ENCODE results near the gene PHF1.

The PHF1 gene

DNA sequence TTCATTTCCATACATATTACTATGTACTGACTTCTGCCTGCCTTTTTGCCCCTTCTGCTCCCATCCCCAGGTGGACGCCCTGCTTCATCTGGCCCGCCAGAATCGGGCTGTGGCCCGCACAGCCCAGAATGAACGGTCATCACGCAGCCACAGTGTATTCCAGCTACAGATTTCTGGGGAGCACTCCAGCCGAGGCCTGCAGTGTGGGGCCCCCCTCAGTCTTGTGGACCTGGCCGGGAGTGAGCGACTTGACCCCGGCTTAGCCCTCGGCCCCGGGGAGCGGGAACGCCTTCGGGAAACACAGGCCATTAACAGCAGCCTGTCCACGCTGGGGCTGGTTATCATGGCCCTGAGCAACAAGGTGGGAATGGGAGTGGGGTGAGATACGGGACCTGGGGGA, 4.7 kb upstream of the PHF1 start:
- TF ChIP-seq ZNF274 (IDR thresholded peaks at IDR 0.05; ENCODE audit: low read depth, low read length) = no peak
- H3K4me3 ChIP-seq (ENCODE audit: low read length) = no peak overlapping the region

DNA sequence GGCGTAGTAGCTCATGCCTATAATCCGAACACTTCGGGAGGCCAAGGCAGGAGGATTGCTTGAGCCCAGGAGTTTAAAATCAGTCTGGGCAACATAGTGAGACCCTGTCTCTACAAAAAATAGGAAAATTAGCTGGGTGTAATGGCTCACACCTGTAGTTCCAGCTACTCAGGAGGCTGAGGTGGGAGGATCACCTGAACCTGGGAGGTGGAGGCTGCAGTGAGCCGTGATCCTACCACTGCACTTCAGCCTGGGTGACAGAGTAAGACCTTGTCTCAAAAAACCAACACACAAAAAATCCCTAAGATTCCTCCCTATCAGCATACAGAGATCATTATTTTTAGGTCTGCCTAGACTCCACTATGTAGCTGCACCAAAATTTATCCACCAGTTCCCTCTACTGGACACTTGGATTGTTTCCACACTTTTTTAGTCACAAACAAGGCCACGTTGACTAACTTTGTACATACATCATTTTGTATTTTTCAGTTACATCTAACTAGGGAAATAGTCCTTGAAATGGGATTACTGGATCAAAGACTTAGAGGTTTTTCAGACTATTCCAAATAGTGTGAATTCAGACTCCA, 3.6 kb upstream of the PHF1 start:
- TF ChIP-seq ZNF274 (IDR thresholded peaks at IDR 0.05; ENCODE audit: low read depth, low read length) = no peak
- no peak overlapping the region for H3K4me3 ChIP-seq (ENCODE audit: low read length)

DNA sequence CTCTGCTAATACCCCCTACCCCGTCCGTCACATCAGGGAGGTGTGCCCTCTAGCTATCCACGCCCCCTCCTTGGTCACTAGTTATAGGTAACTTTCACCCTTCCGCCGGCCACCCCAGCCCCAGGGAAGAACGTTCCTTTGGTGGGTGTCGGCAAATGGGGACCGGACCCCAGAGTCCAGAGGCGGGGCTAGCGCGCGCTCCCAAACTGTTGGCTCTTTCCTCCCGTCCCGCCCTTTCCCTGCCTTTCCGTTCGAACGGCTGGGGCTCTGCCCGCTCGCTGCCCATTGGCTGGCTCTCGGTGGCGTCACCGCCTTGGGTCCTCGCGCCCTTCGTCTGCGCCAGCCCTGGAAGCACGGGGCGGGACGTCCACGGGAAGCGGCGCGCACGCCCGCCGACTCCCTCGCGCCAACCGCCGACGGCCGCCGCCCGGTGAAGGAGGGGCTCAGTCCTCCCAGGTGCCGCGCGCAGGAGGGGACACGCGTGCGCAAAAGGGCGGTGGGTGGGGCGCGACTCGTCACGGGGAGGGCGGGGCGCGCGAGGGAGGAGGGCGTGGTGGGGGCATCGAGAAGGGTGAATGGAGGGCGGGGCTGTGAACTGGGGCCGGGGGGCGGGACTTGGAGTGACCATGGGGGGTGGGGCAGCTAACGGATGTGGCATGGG, 634 bp upstream of the PHF1 start:
- H3K4me3 ChIP-seq (ENCODE audit: low read length) = peak overlapping the region; percentile 65; the same call in 1 of the 2 replicates
- no peak for TF ChIP-seq ZNF274 (IDR thresholded peaks at IDR 0.05; ENCODE audit: low read depth, low read length)

DNA sequence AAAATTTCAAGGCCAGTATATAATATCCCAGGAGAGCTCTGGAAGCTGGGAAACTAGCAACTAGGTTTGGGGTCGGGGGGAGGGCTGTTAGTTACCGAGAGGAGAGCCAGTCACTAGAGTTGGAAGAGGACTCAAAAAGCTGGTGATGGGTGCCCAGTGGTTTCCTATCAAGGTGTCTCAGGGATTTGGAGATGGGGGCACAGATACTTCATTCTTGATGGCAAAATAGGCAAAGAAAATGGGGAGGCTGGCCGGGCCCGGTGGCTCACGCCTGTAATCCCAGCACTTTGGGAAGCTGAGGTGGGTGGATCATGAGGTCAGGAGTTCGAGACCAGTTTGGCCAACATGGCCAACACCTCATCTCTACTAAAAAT, 805 bp downstream of the PHF1 start:
- peak overlapping the region; percentile 80 for H3K4me3 ChIP-seq (ENCODE audit: low read length)
- TF ChIP-seq ZNF274 (IDR thresholded peaks at IDR 0.05; ENCODE audit: low read depth, low read length) = no peak

DNA sequence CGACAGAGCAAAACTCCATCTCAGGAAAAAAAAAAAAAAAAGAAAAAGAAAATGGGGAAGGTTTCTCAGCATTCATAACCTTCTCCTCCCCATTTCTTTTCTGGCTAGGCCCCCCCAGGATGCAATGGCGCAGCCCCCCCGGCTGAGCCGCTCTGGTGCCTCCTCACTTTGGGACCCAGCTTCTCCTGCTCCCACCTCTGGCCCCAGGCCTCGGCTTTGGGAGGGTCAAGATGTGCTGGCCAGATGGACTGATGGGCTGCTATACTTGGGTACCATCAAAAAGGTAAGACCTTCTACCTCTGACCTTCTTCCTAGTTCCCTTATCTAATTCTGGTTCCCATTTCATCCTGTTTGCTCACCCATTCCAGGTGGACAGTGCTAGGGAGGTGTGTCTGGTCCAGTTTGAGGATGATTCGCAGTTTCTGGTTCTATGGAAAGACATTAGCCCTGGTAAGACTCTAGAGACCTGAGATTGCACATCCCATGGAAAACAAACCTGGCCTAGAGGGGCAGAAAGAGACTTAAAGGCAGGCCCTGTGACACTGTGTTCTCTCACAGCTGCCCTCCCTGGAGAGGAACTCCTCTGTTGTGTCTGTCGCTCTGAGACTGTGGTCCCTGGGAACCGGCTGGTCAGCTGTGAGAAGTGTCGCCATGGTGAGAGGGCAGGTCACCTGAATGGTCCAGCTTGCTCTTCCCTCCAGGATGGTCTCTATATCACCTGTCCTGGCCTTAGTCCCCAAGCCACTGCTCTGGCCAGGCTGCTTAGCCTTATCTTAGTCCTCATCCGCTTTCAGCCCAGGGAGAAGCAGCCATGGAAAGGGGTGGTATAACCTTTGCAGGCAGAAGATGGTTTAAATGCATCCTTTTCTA, 1.6 kb downstream of the PHF1 start:
- no peak for TF ChIP-seq ZNF274 (IDR thresholded peaks at IDR 0.05; ENCODE audit: low read depth, low read length)
- H3K4me3 ChIP-seq (ENCODE audit: low read length) = no peak overlapping the region

DNA sequence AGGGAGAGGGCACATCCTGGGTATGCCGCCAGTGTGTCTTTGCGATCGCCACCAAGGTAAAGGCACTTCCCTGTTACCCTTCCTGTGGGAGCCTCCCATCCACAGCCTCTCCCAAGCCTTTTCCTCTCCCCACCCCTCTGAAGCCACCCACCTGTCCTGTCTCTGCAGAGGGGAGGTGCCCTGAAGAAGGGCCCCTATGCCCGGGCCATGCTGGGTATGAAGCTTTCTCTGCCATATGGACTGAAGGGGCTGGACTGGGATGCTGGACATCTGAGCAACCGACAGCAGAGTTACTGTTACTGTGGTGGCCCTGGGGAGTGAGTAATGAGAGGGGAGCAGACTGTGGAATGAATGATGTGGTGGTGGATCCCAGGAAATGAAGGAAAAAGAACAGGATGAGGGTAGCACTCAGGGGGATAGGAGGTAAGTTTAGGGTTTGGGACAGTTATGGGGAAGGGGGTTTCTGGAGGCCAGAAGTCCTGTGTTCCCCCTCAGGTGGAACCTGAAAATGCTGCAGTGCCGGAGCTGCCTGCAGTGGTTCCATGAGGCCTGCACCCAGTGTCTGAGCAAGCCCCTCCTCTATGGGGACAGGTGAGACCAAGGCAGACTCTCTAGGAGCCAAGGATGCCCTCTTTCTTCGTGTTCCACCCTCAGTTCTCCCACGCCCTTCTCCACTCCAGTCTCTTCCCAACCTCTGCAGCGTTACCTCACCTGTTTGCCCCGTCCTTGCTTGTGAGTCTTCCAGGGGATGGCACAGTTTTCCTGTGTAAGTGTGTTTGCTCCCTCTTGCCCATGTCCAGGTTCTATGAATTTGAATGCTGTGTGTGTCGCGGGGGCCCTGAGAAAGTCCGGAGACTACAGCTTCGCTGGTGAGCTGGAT, 2.7 kb downstream of the PHF1 start:
- no peak overlapping the region for H3K4me3 ChIP-seq (ENCODE audit: low read length)
- TF ChIP-seq ZNF274 (IDR thresholded peaks at IDR 0.05; ENCODE audit: low read depth, low read length) = no peak

DNA sequence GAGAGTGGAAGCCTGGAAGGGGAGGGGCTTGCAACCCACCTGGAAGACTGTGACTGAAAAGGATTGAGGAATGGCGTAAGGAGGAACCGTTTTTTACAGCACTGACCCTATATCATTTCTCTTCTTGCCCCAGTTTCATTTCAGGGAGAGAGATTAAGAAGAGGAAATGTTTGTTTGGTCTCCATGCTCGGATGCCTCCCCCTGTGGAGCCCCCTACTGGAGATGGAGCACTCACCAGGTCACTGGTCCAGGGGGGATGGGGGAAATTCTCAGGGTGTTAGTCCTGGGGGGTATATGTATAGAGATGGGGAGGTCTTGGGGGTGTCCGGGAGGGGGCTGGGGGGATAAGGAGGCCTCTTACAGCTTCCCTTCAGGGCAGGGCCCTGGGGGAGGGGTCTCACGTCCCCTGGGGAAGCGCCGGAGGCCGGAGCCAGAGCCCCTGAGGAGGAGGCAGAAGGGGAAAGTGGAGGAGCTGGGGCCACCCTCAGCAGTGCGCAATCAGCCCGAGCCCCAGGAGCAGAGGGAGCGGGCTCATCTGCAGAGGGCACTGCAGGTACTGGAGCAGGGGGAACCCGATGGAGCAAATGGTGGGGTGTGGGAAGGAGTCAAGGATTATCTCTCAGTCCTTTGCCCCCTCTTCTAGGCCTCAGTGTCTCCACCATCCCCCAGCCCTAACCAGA, 3.9 kb downstream of the PHF1 start:
- TF ChIP-seq ZNF274 (IDR thresholded peaks at IDR 0.05; ENCODE audit: low read depth, low read length) = no peak
- H3K4me3 ChIP-seq (ENCODE audit: low read length) = no peak overlapping the region

DNA sequence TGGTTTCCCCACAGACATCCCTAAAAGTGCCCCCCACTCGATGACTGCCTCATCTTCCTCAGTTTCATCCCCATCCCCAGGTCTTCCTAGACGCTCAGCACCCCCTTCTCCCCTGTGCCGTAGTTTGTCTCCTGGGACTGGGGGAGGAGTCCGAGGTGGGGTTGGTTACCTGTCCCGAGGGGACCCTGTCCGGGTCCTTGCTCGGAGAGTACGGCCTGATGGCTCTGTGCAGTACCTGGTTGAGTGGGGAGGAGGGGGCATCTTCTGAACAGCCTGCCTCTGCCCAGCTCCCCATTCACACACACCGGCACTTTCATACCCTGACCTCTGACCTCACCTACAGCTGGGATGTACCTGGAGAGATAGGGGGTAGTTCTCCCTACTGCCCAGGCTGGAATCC, 5.0 kb downstream of the PHF1 start:
- no peak for TF ChIP-seq ZNF274 (IDR thresholded peaks at IDR 0.05; ENCODE audit: low read depth, low read length)
- peak overlapping the region; percentile 32; the same call in 1 of the 2 replicates for H3K4me3 ChIP-seq (ENCODE audit: low read length)

DNA sequence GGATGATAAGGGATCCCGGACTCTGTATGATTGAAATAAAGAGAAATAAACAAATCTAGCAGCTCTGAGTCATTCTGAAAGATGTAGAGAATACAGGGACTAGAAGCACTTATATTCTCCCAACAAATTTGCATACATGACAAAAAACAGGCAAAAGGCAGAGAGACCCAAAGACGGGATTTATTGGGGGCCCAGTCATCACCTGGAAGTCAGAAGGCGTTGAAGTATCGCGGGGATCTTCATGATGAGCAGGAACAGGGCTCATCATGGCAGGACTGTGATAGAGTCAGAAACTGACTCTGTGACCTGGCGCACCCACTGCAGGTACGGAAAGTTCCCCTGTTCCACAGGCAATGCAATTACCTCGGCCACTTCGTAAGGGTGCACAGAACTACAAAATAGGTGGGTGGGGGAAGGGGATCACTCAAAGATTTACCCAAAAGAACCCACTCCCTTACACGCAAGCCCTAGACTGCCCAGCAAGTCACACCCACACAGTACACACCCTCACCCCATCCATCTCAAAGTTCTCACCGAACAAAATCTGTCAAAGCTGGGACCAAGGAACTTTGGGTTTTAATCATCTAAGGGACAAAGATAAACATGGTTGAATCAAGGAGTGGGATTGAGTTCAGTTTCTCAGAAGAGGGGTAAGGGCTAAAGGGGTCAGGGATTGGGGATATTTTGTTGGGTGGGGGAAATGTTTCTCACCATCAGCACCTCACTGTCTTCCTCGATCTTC, 5.7 kb downstream of the PHF1 start:
- H3K4me3 ChIP-seq (ENCODE audit: low read length) = peak overlapping the region; percentile 80

DNA sequence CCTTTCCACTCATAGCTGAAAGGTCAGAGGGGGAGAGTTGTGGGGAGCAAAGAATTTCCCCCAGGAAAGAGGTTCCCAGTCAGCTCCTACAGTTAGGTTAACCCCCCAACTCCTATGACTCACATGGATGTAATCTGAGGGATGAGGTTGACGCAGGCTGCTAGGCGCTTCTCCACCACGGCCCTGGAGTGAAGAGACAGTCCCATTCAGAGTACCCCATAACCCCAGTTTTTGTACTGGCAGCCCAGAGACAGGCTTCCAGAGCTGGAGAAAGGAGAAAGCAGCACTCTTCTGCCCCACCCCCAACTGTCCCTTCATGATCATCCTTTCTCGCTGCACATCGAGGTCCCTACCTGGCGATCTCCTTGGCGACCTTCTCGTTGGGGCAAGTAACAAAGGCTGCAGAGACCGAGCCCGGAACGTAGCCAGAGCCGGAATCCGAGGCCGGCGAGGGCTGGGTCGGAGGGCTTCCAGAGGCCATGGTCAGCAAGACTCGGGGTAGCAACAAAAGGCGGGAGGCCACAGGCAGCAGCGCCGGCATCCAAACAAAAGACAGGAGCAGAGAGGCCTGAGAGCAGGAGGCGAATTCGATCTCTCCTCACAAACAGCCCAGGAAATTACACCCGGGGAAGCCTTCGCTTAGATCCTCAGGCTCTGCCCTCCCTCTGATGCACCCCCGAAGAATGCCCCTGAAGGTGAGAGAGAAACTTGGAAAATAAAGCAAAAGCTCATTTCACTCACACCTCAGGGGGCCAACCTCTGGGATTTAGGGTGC, 6.5 kb downstream of the PHF1 start:
- TF ChIP-seq ZNF274 (IDR thresholded peaks at IDR 0.05; ENCODE audit: low read depth, low read length) = no peak
- peak overlapping the region; percentile 80 for H3K4me3 ChIP-seq (ENCODE audit: low read length)

More for the DNA sequence above, 5.7 kb downstream of the PHF1 start:
- TF ChIP-seq ZNF274 (IDR thresholded peaks at IDR 0.05; ENCODE audit: low read depth, low read length) = no peak

DNA sequence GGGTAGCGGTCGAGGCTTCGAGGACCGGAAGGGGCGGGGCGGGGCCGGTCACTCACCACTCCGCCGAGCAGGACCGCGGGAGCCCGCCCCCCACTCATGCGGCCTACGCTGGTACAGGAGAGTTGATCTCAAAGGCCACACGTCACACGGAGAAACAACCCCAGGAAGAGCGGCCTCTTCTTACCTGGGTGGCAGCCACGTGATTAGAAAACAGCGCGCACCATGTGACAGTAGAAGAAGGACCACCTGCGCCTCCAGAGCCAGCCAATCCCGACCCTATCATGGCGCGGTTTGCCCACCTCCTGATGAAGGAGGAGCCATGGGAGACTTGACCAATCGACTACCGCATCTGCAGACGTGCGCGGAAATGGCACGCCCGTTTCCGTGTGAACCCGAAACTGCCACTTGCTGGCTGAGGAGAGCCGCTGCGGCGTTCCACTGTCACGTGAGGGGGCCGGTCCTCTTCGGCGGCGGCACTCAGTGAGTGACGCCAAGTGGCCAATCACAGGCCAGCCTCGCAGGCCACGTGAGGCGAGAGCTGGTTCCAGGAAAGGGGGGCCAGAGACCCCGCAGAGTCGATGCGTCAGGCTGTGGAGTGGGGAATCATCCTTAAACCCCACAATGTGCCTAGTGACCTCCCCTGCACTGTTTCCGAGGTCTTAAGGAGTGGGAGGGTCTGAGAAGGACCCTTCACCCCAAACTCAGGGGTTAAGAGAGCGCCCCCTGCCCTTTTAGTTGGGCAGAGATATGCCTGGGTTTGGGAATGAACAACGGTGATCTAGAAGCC, 7.3 kb downstream of the PHF1 start, which contains the start of gene CUTA:
Gene CUTA (minus strand): TSS at position 205 of the 787 bp plus-strand sequence. CDS start 107 bp downstream, at position 98.
- no peak for TF ChIP-seq ZNF274 (IDR thresholded peaks at IDR 0.05; ENCODE audit: low read depth, low read length)
- peak within 1 kb of the TSS; percentile 80 for H3K4me3 ChIP-seq (ENCODE audit: low read length)

Measured in GM08714 (cell line).